Upper lobe of right lung (tissue), 1 donor: Measurements from ENCODE around the gene OGFOD3. TPM values are rescaled to one million over a fixed set of nuclear protein-coding genes. Genes with fewer than 3 reads are reported as not detected.

Experiments
- ATAC-seq: fragments of 200-7000 bp; cut with Tn5 transposase; one replicate; pipeline ENCODE4 v1.9.1; 2020; ENCODE audit warnings: mild to moderate bottlenecking, moderate library complexity
- DNase-seq: peaks from one replicate; pipeline ENCODE4 v3.0.0-alpha.2; 2020
- H3K27ac ChIP-seq: fragments of 200-600 bp; one replicate; pipeline ENCODE4 v1.8.0; 2022
- H3K27me3 ChIP-seq: fragments of 200-600 bp; one replicate; pipeline ENCODE4 v1.8.0; 2022; ENCODE audit warnings: mild to moderate bottlenecking
- H3K36me3 ChIP-seq: fragments of 200-600 bp; one replicate; pipeline ENCODE4 v1.8.0; 2022
- H3K4me1 ChIP-seq: fragments of 200-600 bp; one replicate; pipeline ENCODE4 v1.8.0; 2022
- H3K4me3 ChIP-seq: fragments of 200-600 bp; one replicate; pipeline ENCODE4 v1.8.0; 2022; ENCODE audit warnings: mild to moderate bottlenecking
- H3K9me3 ChIP-seq: fragments of 200-600 bp; one replicate; pipeline ENCODE4 v1.8.0; 2022
- intact Hi-C: fragments of 100-400 bp; cut with DNase I; formaldehyde crosslinking; loops from one replicate; pipeline ENCODE4 v1.11.0; 2022
- total RNA-seq: library from RNA; stranded (reverse); fragmentation: NEBNext Ultra II Directional; extraction: Animal tissue kit (Norgen Biotek cat#: 25700); gene quantifications from one replicate; pipeline ENCODE4 v1.2.1, GENCODE V29; 2021
- TF ChIP-seq, protein P1 (sequence below): fragments of 200-600 bp; IDR thresholded peaks from one replicate; pipeline ENCODE4 v1.8.0; 2022; ENCODE audit warnings: antibody characterized with exemption
- donor health status: DM: no; HTN: yes; CAD: no; lungs with severe emphysema.

The OGFOD3 gene
- total RNA-seq, 1 donor from 2014 or later: 32.7 TPM

DNA sequence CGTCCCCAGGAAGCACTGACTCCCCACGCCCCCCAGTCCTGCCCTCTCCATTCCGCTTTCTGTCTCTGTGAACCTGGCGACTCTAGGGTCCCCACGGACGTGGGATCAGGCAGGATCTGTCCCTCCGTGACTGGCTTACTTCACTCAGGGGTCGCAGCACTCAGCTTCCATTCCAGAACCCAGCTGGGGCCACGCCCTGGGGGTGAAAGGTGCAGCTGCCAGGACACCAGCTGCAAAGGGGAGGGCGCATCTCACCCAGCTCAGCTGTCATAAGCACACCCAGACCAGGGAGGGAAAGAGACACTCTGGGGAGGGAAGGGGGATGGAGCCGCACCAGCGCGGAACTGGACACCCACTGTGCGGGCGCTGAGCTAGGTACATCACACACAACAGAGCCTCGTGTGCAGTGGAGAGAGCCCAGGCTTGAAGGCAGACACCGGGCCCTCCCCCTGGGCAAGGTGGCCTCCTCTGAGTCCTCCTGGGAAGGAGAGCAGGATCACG, 18.7 kb downstream of the OGFOD3 start:
- ATAC-seq (no peak), DNase-seq (no peak)
- peaks cover 7% of the 10 kb centered on the region for H3K4me1 ChIP-seq
- no peak overlapping the region for H3K27ac ChIP-seq
- no peaks in the 10 kb centered on the region for H3K27me3 ChIP-seq
- no peak overlapping the region for H3K4me3 ChIP-seq
- peaks cover 29% of the 10 kb centered on the region for H3K36me3 ChIP-seq
- intact Hi-C loops: loop anchor here (10.0 kb wide), 1 partner anchor 45 kb away; the partner anchor contains the start of gene TEX19
- TF ChIP-seq, protein P1, sequence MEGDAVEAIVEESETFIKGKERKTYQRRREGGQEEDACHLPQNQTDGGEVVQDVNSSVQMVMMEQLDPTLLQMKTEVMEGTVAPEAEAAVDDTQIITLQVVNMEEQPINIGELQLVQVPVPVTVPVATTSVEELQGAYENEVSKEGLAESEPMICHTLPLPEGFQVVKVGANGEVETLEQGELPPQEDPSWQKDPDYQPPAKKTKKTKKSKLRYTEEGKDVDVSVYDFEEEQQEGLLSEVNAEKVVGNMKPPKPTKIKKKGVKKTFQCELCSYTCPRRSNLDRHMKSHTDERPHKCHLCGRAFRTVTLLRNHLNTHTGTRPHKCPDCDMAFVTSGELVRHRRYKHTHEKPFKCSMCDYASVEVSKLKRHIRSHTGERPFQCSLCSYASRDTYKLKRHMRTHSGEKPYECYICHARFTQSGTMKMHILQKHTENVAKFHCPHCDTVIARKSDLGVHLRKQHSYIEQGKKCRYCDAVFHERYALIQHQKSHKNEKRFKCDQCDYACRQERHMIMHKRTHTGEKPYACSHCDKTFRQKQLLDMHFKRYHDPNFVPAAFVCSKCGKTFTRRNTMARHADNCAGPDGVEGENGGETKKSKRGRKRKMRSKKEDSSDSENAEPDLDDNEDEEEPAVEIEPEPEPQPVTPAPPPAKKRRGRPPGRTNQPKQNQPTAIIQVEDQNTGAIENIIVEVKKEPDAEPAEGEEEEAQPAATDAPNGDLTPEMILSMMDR: no peak
- H3K9me3 ChIP-seq: no peaks in the 10 kb centered on the region

DNA sequence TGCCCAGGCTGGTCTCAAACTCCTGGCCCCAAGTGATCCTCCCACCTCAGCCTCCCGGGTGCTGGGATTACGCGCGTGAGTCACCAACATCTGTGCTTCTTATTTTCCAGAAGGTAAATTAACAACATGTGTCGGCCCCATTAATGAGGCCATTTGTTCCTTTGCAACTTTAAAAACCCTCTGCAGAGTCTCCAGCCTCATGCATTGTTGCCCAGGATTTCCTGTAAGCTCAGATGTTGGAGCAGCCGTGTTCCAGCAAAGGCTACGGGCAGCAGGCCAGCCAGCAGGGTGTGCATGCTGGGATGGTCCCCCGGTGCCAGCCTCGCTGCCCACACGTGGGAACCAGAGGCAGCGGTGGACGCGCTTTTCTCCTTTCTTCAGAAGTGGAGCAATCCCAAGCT, 19.3 kb downstream of the OGFOD3 start:
- H3K27me3 ChIP-seq: no peaks in the 10 kb centered on the region
- H3K4me3 ChIP-seq: no peak overlapping the region
- no peak for DNase-seq
- H3K36me3 ChIP-seq: peaks cover 29% of the 10 kb centered on the region
- no peaks in the 10 kb centered on the region for H3K9me3 ChIP-seq
- peaks cover 7% of the 10 kb centered on the region for H3K4me1 ChIP-seq
- intact Hi-C loops: no loop called here
- no peak for ATAC-seq
- TF ChIP-seq, protein P1: no peak
- no peak overlapping the region for H3K27ac ChIP-seq

DNA sequence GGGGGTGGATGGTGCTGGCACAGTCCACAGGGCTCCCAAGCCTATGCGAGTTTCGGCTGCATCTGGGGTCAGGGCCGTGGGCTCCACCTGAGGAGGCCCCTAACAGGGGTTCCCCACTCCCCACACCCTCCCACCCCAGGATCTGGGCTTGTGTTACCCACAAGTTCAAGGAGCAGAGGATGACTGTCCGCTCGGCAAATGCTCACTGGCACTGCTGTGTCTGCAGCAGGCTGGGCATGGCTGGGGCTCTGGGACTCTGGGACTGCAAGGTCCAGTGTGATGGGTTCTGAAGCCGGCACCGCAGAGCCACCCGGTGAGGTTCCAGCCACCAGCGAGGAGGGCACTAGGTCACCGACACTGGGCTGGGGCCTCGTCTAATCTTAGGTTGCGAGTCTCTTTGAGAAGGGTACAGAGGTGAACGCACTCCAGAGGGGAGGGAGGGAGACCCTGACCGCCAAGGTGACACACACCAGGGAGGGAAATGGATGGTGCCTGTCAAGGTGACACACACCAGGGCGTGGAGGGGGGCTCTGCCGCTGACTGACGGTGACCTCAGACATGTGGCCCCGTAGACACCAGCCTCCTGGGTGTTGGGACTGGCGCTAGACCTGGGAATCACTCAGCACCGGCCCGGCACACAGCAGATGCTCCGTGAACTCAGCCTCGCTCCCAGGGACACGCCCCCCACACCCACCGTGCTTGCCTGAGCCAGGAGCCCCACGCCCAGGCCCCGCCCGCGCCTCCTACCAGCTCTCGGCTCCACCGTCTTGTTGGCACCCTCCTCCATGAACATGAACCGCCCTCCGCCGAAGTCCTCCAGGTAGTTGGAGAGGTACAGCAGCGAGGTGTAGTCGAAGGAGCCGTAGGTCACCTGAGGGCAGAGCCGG, 20.7 kb downstream of the OGFOD3 start:
- no peaks in the 10 kb centered on the region for H3K9me3 ChIP-seq
- TF ChIP-seq, protein P1: no peak
- H3K27me3 ChIP-seq: no peaks in the 10 kb centered on the region
- ATAC-seq (no peak), DNase-seq (no peak)
- peaks cover 18% of the 10 kb centered on the region for H3K36me3 ChIP-seq
- peaks cover 7% of the 10 kb centered on the region for H3K4me1 ChIP-seq
- no peak overlapping the region for H3K4me3 ChIP-seq
- H3K27ac ChIP-seq: no peak overlapping the region
- intact Hi-C loops: no loop called here

DNA sequence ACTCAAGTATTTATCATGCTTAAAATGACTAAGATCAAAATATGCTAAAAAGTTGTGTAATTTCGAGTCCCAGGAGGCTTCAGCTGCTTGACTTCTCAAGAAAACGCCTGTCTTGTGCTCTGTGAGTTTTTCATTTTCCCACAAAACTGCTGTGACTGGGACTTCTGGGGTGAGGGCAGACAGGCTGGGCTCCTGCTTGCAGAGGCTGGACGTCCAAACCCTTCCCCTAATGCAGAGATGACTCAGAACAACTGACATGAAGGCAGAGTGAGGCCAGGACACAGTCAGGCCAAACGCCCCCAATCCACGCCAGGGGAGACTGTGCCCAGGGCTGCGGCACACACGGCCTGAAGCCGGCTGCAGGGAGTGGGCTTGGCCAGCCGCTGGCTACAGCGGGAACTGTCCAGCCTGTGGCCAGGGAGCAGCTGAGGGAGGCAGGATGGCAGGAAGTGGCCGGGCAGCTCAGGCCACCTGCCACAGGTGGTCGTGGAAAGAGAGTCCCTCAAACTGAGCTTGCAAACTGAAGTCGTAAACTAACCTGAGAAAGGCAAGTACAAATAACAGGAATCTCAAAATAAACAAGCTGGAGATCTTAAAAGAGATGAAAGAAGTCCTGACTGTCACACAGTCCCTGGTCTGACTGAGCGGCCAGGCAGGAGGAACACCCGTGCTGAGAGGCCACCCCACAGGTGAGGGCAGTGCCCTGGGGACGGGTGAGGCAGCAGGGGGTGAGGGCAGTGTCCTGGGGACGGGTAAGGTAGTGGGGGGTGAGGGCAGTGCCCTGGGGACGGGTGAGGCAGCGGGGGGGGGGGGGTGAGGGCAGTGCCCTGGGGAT, 21.6 kb downstream of the OGFOD3 start:
- H3K27ac ChIP-seq: no peak overlapping the region
- H3K4me3 ChIP-seq: no peak overlapping the region
- DNase-seq (no peak), ATAC-seq (no peak)
- intact Hi-C loops: no loop called here
- TF ChIP-seq, protein P1: no peak
- H3K9me3 ChIP-seq: no peaks in the 10 kb centered on the region
- H3K36me3 ChIP-seq: peaks cover 17% of the 10 kb centered on the region
- no peaks in the 10 kb centered on the region for H3K27me3 ChIP-seq
- H3K4me1 ChIP-seq: peaks cover 7% of the 10 kb centered on the region

DNA sequence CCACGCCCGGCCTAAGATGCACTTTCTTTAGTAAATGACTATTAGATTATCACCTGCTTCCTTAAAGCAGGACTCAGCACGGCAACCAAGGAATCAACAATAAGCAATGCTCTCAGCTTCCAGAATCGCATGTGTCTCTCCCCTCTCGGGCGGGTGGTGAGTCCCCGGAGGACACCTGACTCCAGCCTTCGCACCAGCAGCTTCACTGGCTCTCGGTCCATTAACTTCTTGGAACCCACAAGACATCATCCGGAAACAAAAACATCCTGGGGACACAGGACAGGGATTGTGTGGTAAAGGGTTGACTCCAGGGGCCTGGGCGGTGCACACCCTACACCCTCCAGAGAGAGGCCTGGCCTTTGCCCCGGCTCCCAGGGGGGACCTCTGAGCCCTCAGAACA, 24.1 kb downstream of the OGFOD3 start:
- H3K36me3 ChIP-seq: peaks cover 13% of the 10 kb centered on the region
- no peaks in the 10 kb centered on the region for H3K27me3 ChIP-seq
- no peak for ATAC-seq
- no peaks in the 10 kb centered on the region for H3K4me1 ChIP-seq
- TF ChIP-seq, protein P1: no peak
- no peak for DNase-seq
- no peak overlapping the region for H3K4me3 ChIP-seq
- H3K9me3 ChIP-seq: no peaks in the 10 kb centered on the region
- intact Hi-C loops: no loop called here
- H3K27ac ChIP-seq: no peak overlapping the region
